Activated CD4-positive, alpha-beta T cell treated with anti-CD3 and anti-CD28 coated beads, Interleukin-2, amount 50 U/mL, for 48 hours (primary cell): ENCODE results near the gene SLC2A13.
"Not testable (repeated sequence)": the region's sequence is repeated elsewhere in the genome, so short reads cannot be mapped to it uniquely, and the experiment has no call there.

Experiments
- DNase-seq, 2 experiments: peaks; one replicate each; pipeline ENCODE4 v3.0.0-alpha.2; 2020

SLC2A13 gene

GRCh38 chr12:39989501-39989900 is 116.4 kb downstream of the SLC2A13 start:
- no peak for DNase-seq

GRCh38 chr12:39988574-39988973 is 117.3 kb downstream of the SLC2A13 start:
- DNase-seq, result no peak

GRCh38 chr12:39986674-39987073 is 119.2 kb downstream of the SLC2A13 start:
- DNase-seq, result no peak

- DNase-seq, result no peak
Measured at GRCh38 chr12:39984670-39985069, 121.2 kb downstream of the SLC2A13 start.

- DNase-seq, result no peak
Measured at GRCh38 chr12:39975374-39975918, 130.4 kb downstream of the SLC2A13 start.

GRCh38 chr12:39972119-39972518 is 133.8 kb downstream of the SLC2A13 start:
- no peak for DNase-seq

- no peak for DNase-seq
Measured at GRCh38 chr12:39971348-39971747, 134.5 kb downstream of the SLC2A13 start.

- no peak for DNase-seq
Measured at GRCh38 chr12:39966721-39967120, 139.2 kb downstream of the SLC2A13 start.

GRCh38 chr12:39966256-39966655 is 139.6 kb downstream of the SLC2A13 start:
- no peak for DNase-seq

- DNase-seq, result no peak
Measured at GRCh38 chr12:39959467-39959866, 146.4 kb downstream of the SLC2A13 start.

- DNase-seq, result no peak
Measured at GRCh38 chr12:39959031-39959430, 146.8 kb downstream of the SLC2A13 start.

GRCh38 chr12:39958377-39958776 is 147.5 kb downstream of the SLC2A13 start:
- no peak for DNase-seq

GRCh38 chr12:39956725-39957124 is 149.2 kb downstream of the SLC2A13 start:
- no peak for DNase-seq

- no peak for DNase-seq
Measured at GRCh38 chr12:39946361-39947280, 159.3 kb downstream of the SLC2A13 start.

- DNase-seq, result no peak
Measured at GRCh38 chr12:39937119-39937518, 168.8 kb downstream of the SLC2A13 start.

- no peak for DNase-seq
Measured at GRCh38 chr12:39935839-39936238, 170.0 kb downstream of the SLC2A13 start.

GRCh38 chr12:39935275-39935674 is 170.6 kb downstream of the SLC2A13 start:
- DNase-seq, result no peak

GRCh38 chr12:39931857-39932256 is 174.0 kb downstream of the SLC2A13 start:
- no peak for DNase-seq

- DNase-seq, result no peak
Measured at GRCh38 chr12:39931231-39931630, 174.7 kb downstream of the SLC2A13 start.

- DNase-seq, result no peak
Measured at GRCh38 chr12:39930101-39930500, 175.8 kb downstream of the SLC2A13 start.

GRCh38 chr12:39928181-39928899 is 177.5 kb downstream of the SLC2A13 start:
- DNase-seq, result no peak

- DNase-seq, result no peak
Measured at GRCh38 chr12:39923364-39923763, 182.5 kb downstream of the SLC2A13 start.

- not testable (repeated sequence) for DNase-seq
Measured at GRCh38 chr12:39922598-39922997, 183.3 kb downstream of the SLC2A13 start.

- no peak for DNase-seq
Measured at GRCh38 chr12:39920647-39921046, 185.2 kb downstream of the SLC2A13 start.
